Liver (tissue), 9 donors: ENCODE measurements around the gene PTTG2. TPM values are rescaled to one million over a fixed set of nuclear protein-coding genes. Genes with fewer than 3 reads are reported as not detected.

Experiments used
- DNase-seq: peaks from one replicate; pipeline ENCODE4 v3.0.0-alpha.2; 2017; ENCODE audit warnings: low spot score
- H3K27ac ChIP-seq, 2 donors: one replicate each; pipeline ENCODE4 v1.7.0; 2013; ENCODE audit warnings: inconsistent platforms in 2 of 2, low read length in 2 of 2, control low read depth in 1 of 2, low read depth in 1 of 2, mild to moderate bottlenecking in 1 of 2
- H3K27me3 ChIP-seq, 4 donors: one replicate each; pipeline versions ENCODE4 v1.6.1 to v1.7.0; 2013; ENCODE audit warnings: low read length in 3 of 4, inconsistent platforms in 1 of 4, mild to moderate bottlenecking in 1 of 4, moderate library complexity in 1 of 4; ENCODE audit not compliant: control insufficient read depth in 4 of 4, insufficient read depth in 4 of 4
- H3K36me3 ChIP-seq, 4 donors: one replicate each; pipeline versions ENCODE4 v1.6.1 to v1.7.0; 2013; ENCODE audit warnings: low read length in 3 of 4, mild to moderate bottlenecking in 3 of 4, low read depth in 1 of 4, moderate library complexity in 1 of 4; ENCODE audit not compliant: control insufficient read depth in 4 of 4, insufficient read depth in 3 of 4
- H3K4me1 ChIP-seq, 4 donors: one replicate each; pipeline versions ENCODE4 v1.6.1 to v1.7.0; 2013; ENCODE audit warnings: low read length in 3 of 4, mild to moderate bottlenecking in 3 of 4, moderate library complexity in 1 of 4; ENCODE audit not compliant: control insufficient read depth in 4 of 4, insufficient read depth in 4 of 4
- H3K4me3 ChIP-seq, 3 donors: one replicate each; pipeline versions ENCODE4 v1.6.1 to v1.7.0; 2013; ENCODE audit warnings: low read length in 3 of 3, control low read depth in 1 of 3, low read depth in 1 of 3, mild to moderate bottlenecking in 1 of 3
- H3K9ac ChIP-seq, 2 donors: one replicate each; pipeline ENCODE4 v1.7.0; 2013; ENCODE audit warnings: low read length in 2 of 2, mild to moderate bottlenecking in 2 of 2, moderate library complexity in 2 of 2, control low read depth in 1 of 2, low read depth in 1 of 2
- H3K9me3 ChIP-seq, 4 donors: one replicate each; pipeline versions ENCODE4 v1.6.1 to v1.7.0; 2013; ENCODE audit warnings: low read length in 3 of 4; ENCODE audit not compliant: control insufficient read depth in 4 of 4
- ATF3 ChIP-seq: IDR thresholded peaks from 2 replicates; pipeline ENCODE4 v1.6.1; 2016; ENCODE audit warnings: antibody characterized with exemption
- CTCF ChIP-seq: fragments of 150-350 bp; IDR thresholded peaks from 2 replicates; pipeline ENCODE4 v1.5.1; 2017; ENCODE audit warnings: improper control_type of control experiment, low read depth, low read length; ENCODE audit not compliant: missing input control
- FOXA1 ChIP-seq: IDR thresholded peaks from 2 replicates; pipeline ENCODE4 v1.6.1; 2016; ENCODE audit warnings: antibody characterized with exemption
- FOXA2 ChIP-seq: IDR thresholded peaks from 2 replicates; pipeline ENCODE4 v1.6.1; 2016; ENCODE audit warnings: antibody characterized with exemption
- GABPA ChIP-seq, 2 donors: IDR thresholded peaks in 1 of 2; conservative IDR thresholded peaks in 1 of 2; 2 replicates each; pipeline ENCODE4 v1.6.1; 2016; ENCODE audit warnings: antibody characterized with exemption in 2 of 2, mild to moderate bottlenecking in 1 of 2, moderate library complexity in 1 of 2
- HNF4A ChIP-seq, 2 donors: conservative IDR thresholded peaks; 2 replicates each; pipeline ENCODE4 v1.6.1; 2016; ENCODE audit warnings: antibody characterized with exemption in 2 of 2, mild to moderate bottlenecking in 2 of 2
- HNF4G ChIP-seq: IDR thresholded peaks from 2 replicates; pipeline ENCODE4 v1.6.1; 2016; ENCODE audit warnings: antibody characterized with exemption
- MAX ChIP-seq: IDR thresholded peaks from 2 replicates; pipeline ENCODE4 v1.6.1; 2016; ENCODE audit warnings: antibody characterized with exemption
- NR2F2 ChIP-seq: IDR thresholded peaks from 2 replicates; pipeline ENCODE4 v1.6.1; 2016; ENCODE audit warnings: antibody characterized with exemption
- RAD21 ChIP-seq, 2 donors: IDR thresholded peaks; 2 replicates each; pipeline ENCODE4 v1.6.1; 2016; ENCODE audit warnings: antibody characterized with exemption in 2 of 2, mild to moderate bottlenecking in 2 of 2
- REST ChIP-seq: IDR thresholded peaks from 2 replicates; pipeline ENCODE4 v1.6.1; 2016; ENCODE audit warnings: antibody characterized with exemption, mild to moderate bottlenecking
- RXRA ChIP-seq, 2 donors: IDR thresholded peaks; 2 replicates each; pipeline ENCODE4 v1.6.1; 2017 to 2018; ENCODE audit warnings: antibody characterized with exemption in 2 of 2, mild to moderate bottlenecking in 1 of 2
- SP1 ChIP-seq: IDR thresholded peaks from 2 replicates; pipeline ENCODE4 v1.6.1; 2018; ENCODE audit warnings: antibody characterized with exemption, mild to moderate bottlenecking
- TAF1 ChIP-seq: conservative IDR thresholded peaks from 2 replicates; pipeline ENCODE4 v1.6.1; 2016; ENCODE audit warnings: antibody characterized with exemption, mild to moderate bottlenecking
- YY1 ChIP-seq: IDR thresholded peaks from 2 replicates; pipeline ENCODE4 v1.6.1; 2016; ENCODE audit warnings: antibody characterized with exemption, mild to moderate bottlenecking
- ZBTB33 ChIP-seq: IDR thresholded peaks from 2 replicates; pipeline ENCODE4 v1.6.1; 2016; ENCODE audit warnings: antibody characterized with exemption
- WGBS: extraction: QIAGEN DNeasy Blood & Tissue Kit; methylation state at CpG from one replicate; pipeline ENCODE4 v1.1.7; 2013; 5-methylcytosine and 5-hydroxymethylcytosine counted together
- polyA plus RNA-seq, 2 donors: library from polyadenylated mRNA; stranded (reverse) in 1 of 2; unstranded in 1 of 2; fragments of 200-250 nt in 1 of 2; fragments of >200 nt in 1 of 2; fragmentation: Nextera tagmentation in 1 of 2; extraction: Ambion mirVana in 1 of 2; gene quantifications; one replicate each; pipeline versions ENCODE4 v1.2.1 to v1.2.3, GENCODE V29; 2013 to 2015
- total RNA-seq, 2 donors: library from RNA; depleted of rRNA; stranded (reverse); fragments of >200 nt; gene quantifications; one replicate each; pipeline ENCODE4 v1.2.3, GENCODE V29; 2014
- donor health status: healthy.
- donor health status: healthy.
- donor health status: healthy.
- donor health status: healthy.
- donor health status: healthy.

PTTG2 gene
- total and polyA plus RNA-seq, 4 donors = 0.24 to 0.92 TPM; not detected in 2

GRCh38 chr4:37993806-37994205 is 33.6 kb downstream of the PTTG2 start (continued):
- no peak for TF ChIP-seq ATF3
- TF ChIP-seq HNF4A (conservative IDR thresholded peaks at IDR 0.05) = no peak
- TF ChIP-seq CTCF = no peak

- Histone ChIP-seq H3K27me3 (no peaks in the 10 kb centered on the region), H3K4me3 (no peak overlapping the region), H3K27ac (no peak overlapping the region), H3K4me1 (peaks cover 0 to 10% (median 2%) of the 10 kb centered on the region in 4 donors), H3K9ac (no peak overlapping the region), H3K9me3 (no peaks in the 10 kb centered on the region), H3K36me3 (no peaks in the 10 kb centered on the region)
- TF ChIP-seq ATF3 (no peak), GABPA (IDR thresholded peaks at IDR 0.05 in 1 of 2, conservative IDR thresholded peaks at IDR 0.05 in 1 of 2) (no peak), MAX (no peak), NR2F2 (peak; percentile 23), TAF1 (no peak)
- 78% methylated on average over 3 of the region's 3 CpGs for WGBS
- DNase-seq = no peak
Observed at GRCh38 chr4:37994569-37994968, 34.4 kb downstream of the PTTG2 start.

- WGBS = 94% methylated on average over 5 of the region's 5 CpGs
- Histone ChIP-seq H3K27ac (no peak overlapping the region), H3K27me3 (no peaks in the 10 kb centered on the region), H3K9me3 (no peaks in the 10 kb centered on the region), H3K4me3 (no peak overlapping the region), H3K36me3 (no peaks in the 10 kb centered on the region), H3K9ac (no peak overlapping the region), H3K4me1 (peaks cover 0 to 9% (median 2%) of the 10 kb centered on the region in 4 donors)
- no peak for DNase-seq
- TF ChIP-seq SP1 (no peak), FOXA2 (no peak), REST (no peak), RAD21 (IDR thresholded peaks at IDR 0.05) (no peak), HNF4G (no peak), FOXA1 (no peak), HNF4A (conservative IDR thresholded peaks at IDR 0.05) (no peak), ZBTB33 (no peak), CTCF (no peak), YY1 (no peak), NR2F2 (no peak), ATF3 (no peak), MAX (no peak), RXRA (IDR thresholded peaks at IDR 0.05) (no peak), TAF1 (no peak)
Observed at GRCh38 chr4:37995299-37995821, 35.2 kb downstream of the PTTG2 start.
